Loucy (cell line): ENCODE measurements around the gene MYH9.

ENCODE experiments used
- CTCF ChIP-seq: fragments of 200-600 bp; sonication (generic); conservative IDR thresholded peaks from 2 replicates; pipeline ENCODE4 v1.5.1; 2014; ENCODE audit warnings: mild to moderate bottlenecking, antibody characterized with exemption, low read length
- EZH2phosphoT487 ChIP-seq: fragments of 200-600 bp; IDR thresholded peaks from 2 replicates; pipeline ENCODE4 v1.6.1; 2018; ENCODE audit warnings: antibody characterized with exemption, mild to moderate bottlenecking, moderate library complexity, borderline replicate concordance

- no peak for TF ChIP-seq CTCF
- TF ChIP-seq EZH2phosphoT487 = no peak
Observed at GRCh38 chr22:36305813-36306212, 82.0 kb downstream of the MYH9 start.
